GM18870 (cell line): Measurements from ENCODE around the gene APRT.

ENCODE experiments used
- ATAC-seq: cut with Tn5 transposase; IDR thresholded peaks from one replicate; pipeline ENCODE4 v1.9.1; 2021; ENCODE audit warnings: moderate library complexity; ENCODE audit not compliant: unreplicated experiment

APRT gene

DNA sequence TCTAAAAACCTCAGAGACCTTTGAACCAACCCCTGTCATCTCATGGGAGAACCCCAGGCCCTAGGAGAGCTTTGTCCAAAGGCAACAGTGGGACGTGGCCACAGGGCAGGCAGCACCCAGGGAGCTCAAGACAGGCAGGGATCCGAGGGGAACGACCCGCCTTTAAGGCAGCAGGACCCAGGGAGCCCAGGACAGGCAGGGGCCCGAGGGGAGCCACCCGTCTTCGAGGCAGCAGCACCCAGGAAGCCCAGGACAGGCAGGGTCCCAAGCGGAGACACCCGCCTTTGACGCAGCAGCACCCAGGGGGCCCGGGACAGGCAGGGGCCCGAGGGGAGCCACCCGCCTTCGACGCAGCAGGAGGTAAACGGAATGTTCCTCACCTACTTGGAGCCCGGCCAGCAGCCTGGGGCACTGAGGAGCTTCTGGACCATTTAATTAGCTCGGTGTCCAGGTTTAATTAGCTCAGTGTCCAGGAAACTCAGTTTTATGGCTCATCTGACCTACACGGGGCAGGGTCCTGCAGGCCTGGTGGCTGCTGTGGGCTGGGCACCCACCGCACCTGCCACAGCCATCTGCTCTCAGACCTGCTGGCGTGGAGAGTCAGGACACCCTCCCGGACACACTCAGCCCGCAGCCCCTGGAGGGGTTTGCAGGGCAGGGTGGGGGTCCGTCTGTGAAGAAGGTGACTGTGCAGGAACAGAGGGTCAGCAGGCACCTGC lies 51.1 kb downstream of the APRT start:
- no peak for ATAC-seq

DNA sequence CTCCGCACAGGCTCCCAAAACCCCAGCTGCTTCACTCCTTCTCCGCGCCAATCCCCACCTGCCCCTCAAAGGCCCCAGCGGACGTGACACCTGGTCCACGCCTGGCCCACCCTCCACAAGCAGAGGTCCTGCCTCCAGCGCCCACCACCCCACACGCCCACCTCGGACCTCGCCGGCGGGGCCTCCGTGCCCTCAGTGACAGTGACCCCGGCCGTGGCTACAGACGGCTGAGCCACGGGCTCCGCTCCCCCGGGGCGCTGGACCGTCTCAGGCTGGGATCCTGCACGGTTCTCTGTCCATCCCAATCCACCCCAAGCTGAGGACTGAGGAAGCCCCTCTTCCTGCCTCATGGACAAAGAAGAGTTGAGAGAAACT lies 51.8 kb downstream of the APRT start:
- ATAC-seq: no peak
